Endothelial cell (in vitro differentiated cells): Measurements from ENCODE around the gene TNIP1. TPM values are rescaled to one million over a fixed set of nuclear protein-coding genes. Genes with fewer than 3 reads are reported as not detected.
A peak's percentile ranks its signal among the peaks of the same experiment; 100 is the strongest.

Experiments used
- DNase-seq: peaks from one replicate; pipeline ENCODE4 v3.0.0; 2021; ENCODE audit warnings: low spot score
- H3K27ac Mint-ChIP-seq: one replicate; pipeline ENCODE4 v1.8.0; 2021; ENCODE audit warnings: mixed read lengths, inconsistent platforms; ENCODE audit not compliant: unreplicated experiment
- H3K27me3 Mint-ChIP-seq: one replicate; pipeline ENCODE4 v1.8.0; 2021; ENCODE audit warnings: mild to moderate bottlenecking, moderate library complexity, mixed read lengths, inconsistent platforms; ENCODE audit not compliant: unreplicated experiment
- H3K36me3 Mint-ChIP-seq: one replicate; pipeline ENCODE4 v1.8.0; 2021; ENCODE audit warnings: mild to moderate bottlenecking, low read depth, mixed read lengths, inconsistent platforms; ENCODE audit not compliant: unreplicated experiment
- H3K4me1 Mint-ChIP-seq: one replicate; pipeline ENCODE4 v1.8.0; 2021; ENCODE audit warnings: mild to moderate bottlenecking, mixed read lengths, inconsistent platforms; ENCODE audit not compliant: unreplicated experiment
- H3K4me3 Mint-ChIP-seq: one replicate; pipeline ENCODE4 v1.8.0; 2021; ENCODE audit warnings: mild to moderate bottlenecking, mixed read lengths, inconsistent platforms; ENCODE audit not compliant: unreplicated experiment
- H3K9me3 Mint-ChIP-seq: one replicate; pipeline ENCODE4 v1.8.0; 2021; ENCODE audit warnings: mixed read lengths, inconsistent platforms; ENCODE audit not compliant: unreplicated experiment
- total RNA-seq: library from RNA; stranded (reverse); fragmentation: NEBNext Ultra II Directional; extraction: Animal tissue kit (Norgen Biotek cat#: 25700); gene quantifications from one replicate; pipeline ENCODE4 v1.2.1, GENCODE V29; 2021; ENCODE audit not compliant: unreplicated experiment
- TF ChIP-seq, protein P1 (sequence below): fragments of 200-600 bp; sonication (generic); IDR thresholded peaks from one replicate; pipeline ENCODE4 v1.5.0; 2021; ENCODE audit warnings: antibody characterized with exemption; ENCODE audit not compliant: unreplicated experiment

The TNIP1 gene
- total RNA-seq, 1 donor from 2014 or later = 76.0 TPM

DNA sequence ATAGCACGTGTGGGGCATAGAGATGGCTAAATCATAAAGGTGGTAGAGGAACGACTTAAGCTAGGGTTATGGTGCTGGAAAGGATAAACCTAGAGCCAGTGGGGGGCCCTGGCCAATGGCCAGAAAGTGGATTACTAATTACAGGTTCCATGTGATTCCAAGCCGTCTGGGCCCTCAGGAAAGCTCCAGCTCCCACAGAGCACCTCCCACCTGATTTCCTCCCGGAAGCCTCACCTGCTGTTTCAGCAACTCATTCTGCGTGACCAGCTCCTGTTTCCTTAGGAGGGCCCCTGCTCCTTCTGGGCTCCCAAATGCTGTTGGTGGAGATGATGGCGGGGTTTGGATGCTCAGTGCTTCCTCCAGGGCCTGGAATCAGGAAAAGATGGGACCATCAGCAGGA is 44.3 kb downstream of the TNIP1 start:
- H3K4me1 Mint-ChIP-seq = peaks cover 4% of the 10 kb centered on the region
- H3K27ac Mint-ChIP-seq = no peak overlapping the region
- peaks cover 9% of the 10 kb centered on the region for H3K27me3 Mint-ChIP-seq
- DNase-seq = no peak
- no peaks in the 10 kb centered on the region for H3K9me3 Mint-ChIP-seq
- TF ChIP-seq, protein P1, sequence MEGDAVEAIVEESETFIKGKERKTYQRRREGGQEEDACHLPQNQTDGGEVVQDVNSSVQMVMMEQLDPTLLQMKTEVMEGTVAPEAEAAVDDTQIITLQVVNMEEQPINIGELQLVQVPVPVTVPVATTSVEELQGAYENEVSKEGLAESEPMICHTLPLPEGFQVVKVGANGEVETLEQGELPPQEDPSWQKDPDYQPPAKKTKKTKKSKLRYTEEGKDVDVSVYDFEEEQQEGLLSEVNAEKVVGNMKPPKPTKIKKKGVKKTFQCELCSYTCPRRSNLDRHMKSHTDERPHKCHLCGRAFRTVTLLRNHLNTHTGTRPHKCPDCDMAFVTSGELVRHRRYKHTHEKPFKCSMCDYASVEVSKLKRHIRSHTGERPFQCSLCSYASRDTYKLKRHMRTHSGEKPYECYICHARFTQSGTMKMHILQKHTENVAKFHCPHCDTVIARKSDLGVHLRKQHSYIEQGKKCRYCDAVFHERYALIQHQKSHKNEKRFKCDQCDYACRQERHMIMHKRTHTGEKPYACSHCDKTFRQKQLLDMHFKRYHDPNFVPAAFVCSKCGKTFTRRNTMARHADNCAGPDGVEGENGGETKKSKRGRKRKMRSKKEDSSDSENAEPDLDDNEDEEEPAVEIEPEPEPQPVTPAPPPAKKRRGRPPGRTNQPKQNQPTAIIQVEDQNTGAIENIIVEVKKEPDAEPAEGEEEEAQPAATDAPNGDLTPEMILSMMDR = no peak
- H3K36me3 Mint-ChIP-seq = peaks cover 53% of the 10 kb centered on the region
- no peak overlapping the region for H3K4me3 Mint-ChIP-seq

DNA sequence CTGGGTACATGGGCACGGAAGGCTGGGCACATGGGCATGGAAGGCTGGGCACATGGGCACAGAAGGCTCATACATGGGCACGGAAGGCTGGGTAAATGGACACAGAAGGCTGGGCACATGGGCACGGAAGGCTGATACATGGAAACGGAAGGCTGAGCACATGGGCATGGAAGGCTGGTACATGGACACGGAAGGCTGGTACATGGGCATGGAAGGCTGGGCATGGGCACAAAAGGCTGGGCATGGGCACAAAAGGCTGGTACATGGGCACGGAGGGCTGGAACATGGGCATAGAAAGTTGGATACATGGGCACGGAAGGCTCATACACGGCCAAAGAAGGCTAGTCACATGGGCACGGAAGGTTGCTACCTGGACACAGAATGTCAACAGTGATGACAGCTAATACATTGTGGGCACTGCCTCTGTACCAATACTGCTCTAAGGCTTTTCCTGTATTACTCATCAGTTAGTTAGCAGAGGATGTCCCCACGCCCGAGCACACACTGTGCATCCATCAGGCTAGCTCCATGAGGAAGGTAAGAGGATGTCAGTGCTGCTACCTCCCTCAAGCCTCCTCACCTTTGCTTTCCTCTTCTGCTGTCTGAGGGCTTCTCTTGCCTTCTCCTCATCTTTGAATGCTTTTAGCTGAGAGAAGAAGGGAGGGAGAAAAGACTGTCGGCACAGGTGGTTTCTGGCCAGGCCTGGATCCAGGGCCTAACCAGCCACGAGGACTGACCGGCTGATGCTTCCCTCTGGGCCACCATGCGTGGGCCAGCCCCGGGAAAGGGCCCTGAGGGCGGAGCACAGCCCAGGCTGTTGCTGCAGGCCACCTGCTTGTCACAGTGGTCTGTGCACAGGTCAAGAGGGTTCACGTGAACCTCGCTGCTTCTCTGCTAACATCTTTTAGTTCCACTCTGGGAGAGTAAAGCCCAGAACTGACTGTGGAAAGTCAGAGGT is 46.1 kb downstream of the TNIP1 start:
- Mint-ChIP-seq H3K4me1 (peaks cover 4% of the 10 kb centered on the region), H3K36me3 (peaks cover 52% of the 10 kb centered on the region), H3K9me3 (no peaks in the 10 kb centered on the region), H3K27me3 (peaks cover 9% of the 10 kb centered on the region), H3K4me3 (peak overlapping the region; percentile 56), H3K27ac (peak overlapping the region; percentile 45)
- TF ChIP-seq, protein P1 = no peak
- DNase-seq = no peak

DNA sequence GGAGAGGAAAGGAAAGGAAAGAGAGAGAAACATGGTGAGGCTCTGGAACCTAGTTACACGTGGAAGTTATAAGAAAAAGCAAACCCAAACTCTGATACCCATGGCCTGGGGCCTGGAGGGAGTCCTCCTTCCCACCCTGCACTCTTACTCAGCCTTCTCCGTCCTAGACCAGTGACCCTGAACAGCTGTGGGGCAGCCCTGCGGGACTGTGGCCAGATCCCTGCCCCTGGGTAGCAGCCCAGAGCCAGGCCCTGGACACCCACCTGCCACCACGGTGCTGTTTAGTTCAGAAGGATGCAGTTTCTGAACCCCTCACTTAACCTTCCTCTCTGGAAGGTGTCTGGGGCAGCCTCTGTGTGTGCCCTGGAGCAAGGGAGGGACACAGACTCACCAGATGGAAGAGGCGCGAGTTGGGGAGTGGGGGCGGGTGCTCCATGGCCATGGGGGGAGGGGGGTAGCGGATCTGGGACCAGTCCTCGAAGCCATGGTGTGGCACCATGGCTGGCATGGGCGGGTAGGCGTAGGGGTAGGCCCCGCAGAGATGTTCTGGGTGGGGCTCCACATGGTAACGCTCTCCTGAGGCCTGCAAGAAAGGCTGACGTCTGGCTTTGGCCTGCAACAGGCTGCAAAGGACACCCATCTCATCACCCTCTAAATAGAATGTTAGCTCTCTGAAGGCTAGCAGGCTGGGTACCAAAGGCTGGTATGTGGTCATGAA is 47.5 kb downstream of the TNIP1 start:
- TF ChIP-seq, protein P1 = no peak
- DNase-seq = no peak
- Mint-ChIP-seq H3K4me1 (peaks cover 4% of the 10 kb centered on the region), H3K4me3 (peak overlapping the region; percentile 56), H3K9me3 (no peaks in the 10 kb centered on the region), H3K36me3 (peaks cover 52% of the 10 kb centered on the region), H3K27ac (no peak overlapping the region), H3K27me3 (peaks cover 9% of the 10 kb centered on the region)

DNA sequence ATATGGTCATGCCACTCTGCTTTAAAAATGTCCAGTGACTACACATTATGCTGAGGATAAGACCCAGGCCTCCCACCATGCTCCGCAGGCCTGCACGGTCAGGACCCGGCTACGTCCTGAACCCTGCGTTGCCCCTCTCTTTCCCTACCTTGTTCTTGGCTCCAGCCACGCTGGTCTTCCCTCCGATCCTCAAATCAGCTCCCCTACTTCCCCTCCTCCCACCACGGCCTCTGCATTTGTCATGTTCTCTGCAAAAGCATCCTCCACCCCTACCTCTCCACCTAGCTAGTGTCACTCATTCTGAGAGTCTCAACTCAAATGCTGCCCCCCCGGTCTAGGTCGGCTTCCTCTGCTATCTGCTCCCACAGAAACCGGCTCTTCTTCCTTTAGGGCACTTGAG is 49.3 kb downstream of the TNIP1 start:
- H3K9me3 Mint-ChIP-seq = no peaks in the 10 kb centered on the region
- no peak overlapping the region for H3K27ac Mint-ChIP-seq
- H3K4me1 Mint-ChIP-seq = no peaks in the 10 kb centered on the region
- DNase-seq = no peak
- peak overlapping the region; percentile 59 for H3K4me3 Mint-ChIP-seq
- H3K36me3 Mint-ChIP-seq = peaks cover 44% of the 10 kb centered on the region
- peaks cover 9% of the 10 kb centered on the region for H3K27me3 Mint-ChIP-seq
- TF ChIP-seq, protein P1 = no peak
